Measurements from ENCODE around the gene C5AR2.
"Not testable (repeated sequence)": the region's sequence is repeated elsewhere in the genome, so short reads cannot be mapped to it uniquely, and the experiment has no call there.

Gene C5AR2

DNA sequence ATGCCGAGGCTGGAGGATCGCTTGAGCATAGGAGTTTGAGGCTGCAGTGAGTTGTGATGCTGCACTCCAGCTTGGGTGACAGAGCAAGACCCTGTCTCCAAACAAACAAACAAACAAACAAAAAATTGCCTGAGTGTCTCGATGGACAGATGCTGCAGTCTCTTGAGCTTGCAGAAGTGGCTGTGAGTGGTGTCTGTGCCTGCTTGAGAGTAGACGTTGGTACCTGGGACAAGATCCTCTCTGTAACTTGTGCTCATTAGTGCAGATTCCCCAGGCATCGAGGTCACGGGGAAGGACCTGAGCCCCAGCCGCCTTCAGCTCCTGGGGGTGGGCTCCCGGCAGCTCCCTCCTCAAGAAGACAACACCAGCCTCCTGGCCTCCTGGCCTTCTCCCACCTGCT lies 8.6 kb upstream of the C5AR2 start:
- DNase-seq (ENCODE audit: low read depth in 2 of 2) = no peak

DNA sequence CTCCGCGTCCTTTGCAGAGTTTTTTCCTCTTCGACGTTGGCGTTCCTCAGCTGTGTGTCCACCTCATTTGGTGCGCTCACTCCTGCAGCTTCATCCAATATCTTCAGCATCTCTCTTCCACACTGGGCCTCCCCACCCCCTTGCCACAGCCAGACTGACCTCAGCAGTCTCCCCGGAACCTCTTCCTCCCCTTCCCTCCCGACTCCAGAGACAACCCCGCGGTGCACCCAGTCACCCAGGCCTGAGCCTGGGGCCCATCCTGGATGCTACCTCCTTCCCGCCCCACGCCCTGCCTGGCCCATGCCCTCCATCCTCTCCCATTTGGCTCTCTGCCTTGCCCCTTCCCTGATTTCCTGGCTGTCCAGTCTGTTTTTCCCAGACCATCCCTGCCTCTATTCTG lies 8.1 kb upstream of the C5AR2 start:
- DNase-seq (ENCODE audit: low read depth in 2 of 2) = no peak

DNA sequence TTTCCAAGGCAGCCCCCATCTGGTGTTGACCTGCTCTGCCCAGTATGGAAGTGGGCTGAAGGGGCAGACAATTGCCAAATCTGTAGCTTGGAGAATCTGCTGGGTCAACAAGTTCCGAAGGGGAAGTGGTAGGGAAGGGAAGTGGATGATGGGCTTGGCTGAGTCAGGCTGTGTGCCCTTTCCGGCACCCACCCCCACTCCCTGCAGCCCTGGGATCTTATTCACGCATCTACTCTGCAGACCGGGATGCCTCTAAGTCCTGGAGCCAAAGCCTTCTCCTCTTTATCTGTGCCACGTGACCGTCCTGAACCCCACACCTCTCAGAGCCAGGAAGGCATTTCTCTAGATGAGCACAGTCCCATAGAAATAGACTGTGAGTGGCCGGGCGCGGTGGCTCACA lies 7.5 kb upstream of the C5AR2 start:
- no peak for DNase-seq (ENCODE audit: low read depth in 2 of 2)

DNA sequence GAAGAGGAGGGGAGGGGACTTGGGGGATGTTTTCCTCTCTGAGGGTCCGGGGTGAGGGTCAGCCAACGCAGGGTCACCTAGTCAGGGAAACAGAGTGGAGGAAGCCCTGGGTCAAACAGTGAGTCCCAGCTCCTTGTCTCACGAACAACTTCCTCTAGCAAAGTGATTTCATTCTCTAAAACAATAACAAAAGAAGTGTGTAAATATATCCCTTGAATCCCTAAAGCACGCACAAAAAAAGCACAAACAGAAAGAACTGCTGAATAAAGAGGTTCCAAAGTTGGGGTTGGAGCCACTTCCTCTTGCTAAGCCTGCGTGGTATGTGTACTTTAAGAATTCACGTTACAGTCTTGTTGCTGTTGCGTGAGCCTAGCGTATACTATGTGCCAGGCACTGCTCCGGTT lies 1.5 kb upstream of the C5AR2 start:
- DNase-seq (ENCODE audit: low read depth in 2 of 2) = no peak

DNA sequence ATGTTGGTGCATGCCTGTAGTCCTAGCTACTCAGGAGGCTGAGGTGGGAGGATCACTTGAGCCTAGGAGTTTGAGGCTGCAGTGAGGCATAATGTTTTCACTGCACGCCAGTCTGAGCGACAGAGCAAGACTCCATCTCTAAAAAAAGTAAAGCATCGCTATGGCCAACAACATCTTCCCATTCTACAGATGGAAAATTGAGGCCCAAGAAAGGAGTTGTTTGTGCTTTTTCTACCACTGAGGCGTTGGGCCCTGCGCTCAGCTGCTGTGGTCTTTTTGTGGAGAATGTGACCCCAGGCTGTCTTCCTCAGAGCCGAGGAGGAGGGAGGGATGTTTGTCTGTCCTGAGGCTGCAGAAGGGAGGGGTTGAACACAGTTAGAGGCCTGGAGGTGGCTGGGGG lies 485 bp upstream of the C5AR2 start:
- DNase-seq (ENCODE audit: low read depth in 2 of 2) = no peak

DNA sequence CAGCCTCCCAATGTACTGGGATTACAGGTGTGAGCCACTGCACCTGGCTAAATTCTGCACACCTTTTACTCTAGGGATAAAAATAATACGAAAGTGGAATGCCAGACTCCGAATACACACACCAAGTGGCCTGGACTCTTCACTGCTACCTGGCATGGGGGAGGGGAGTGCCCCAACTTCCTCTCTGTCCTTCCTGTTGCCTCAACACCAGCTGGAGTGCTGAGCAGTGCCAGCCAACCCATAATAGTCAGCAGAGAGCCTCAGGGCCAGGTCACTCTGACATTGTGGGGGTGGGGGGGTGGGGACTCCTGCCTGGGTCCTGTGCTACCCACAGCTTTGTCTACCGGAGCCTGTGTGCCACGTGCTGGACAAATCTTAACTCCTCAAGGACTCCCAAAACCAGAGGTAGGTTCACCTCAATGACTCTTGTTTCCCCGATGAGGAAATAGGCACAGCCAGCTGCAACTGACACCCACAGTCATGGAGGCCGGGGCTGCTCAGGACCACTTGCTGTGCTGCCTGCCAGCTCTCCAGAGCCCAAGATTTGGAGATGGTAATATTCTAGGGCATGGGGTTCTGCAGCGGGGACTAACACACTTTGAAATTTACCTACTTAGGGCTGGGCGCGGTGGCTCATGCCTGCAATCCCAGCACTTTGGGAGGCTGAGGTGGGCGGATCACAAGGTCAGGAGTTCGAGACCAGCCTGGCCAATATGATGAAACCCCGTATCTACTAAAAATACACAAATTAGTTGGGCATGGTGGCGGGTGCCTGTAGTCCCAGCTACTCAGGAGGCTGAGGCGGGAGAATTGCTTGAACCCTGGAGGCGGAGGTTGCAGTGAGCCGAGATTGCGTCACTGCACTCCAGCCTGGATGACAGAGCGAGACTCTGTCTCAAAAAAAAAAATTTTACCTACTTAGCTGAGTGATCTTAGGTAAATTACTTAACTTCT lies 5.1 kb downstream of the C5AR2 start:
- DNase-seq (ENCODE audit: low read depth in 2 of 2) = not testable (repeated sequence)

DNA sequence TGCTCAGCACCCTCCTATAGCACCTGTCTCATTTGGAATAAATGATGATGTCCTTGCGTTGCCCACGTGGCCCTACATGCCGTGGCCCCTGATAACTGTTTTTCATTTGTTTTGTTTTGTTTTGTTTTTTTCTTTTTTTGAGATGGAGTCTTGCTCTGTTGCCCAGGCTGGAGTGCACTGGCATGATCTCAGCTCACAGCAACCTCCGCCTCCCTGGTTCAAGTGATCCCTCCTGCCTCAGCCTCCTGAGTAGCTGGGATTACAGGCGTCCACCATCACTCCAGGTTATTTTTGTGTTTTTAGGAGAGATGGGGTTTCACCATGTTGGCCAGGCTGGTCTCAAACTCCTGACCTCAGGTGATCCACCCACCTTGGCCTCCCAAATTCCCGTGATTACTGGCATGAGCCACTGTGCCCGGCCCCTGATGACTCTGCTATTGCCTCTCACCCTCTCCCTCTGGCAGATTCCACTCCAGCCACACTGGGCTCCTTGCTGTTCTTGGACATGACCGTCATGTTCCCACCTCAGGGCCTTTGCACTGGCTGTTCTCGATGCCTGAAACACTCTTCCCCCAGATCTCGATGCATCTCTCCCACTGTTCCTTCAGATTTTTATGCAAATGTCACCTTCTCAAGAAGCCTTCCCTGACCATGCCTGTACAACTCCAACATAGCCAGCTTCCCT lies 7.4 kb downstream of the C5AR2 start:
- no peak for DNase-seq (ENCODE audit: low read depth in 2 of 2)

DNA sequence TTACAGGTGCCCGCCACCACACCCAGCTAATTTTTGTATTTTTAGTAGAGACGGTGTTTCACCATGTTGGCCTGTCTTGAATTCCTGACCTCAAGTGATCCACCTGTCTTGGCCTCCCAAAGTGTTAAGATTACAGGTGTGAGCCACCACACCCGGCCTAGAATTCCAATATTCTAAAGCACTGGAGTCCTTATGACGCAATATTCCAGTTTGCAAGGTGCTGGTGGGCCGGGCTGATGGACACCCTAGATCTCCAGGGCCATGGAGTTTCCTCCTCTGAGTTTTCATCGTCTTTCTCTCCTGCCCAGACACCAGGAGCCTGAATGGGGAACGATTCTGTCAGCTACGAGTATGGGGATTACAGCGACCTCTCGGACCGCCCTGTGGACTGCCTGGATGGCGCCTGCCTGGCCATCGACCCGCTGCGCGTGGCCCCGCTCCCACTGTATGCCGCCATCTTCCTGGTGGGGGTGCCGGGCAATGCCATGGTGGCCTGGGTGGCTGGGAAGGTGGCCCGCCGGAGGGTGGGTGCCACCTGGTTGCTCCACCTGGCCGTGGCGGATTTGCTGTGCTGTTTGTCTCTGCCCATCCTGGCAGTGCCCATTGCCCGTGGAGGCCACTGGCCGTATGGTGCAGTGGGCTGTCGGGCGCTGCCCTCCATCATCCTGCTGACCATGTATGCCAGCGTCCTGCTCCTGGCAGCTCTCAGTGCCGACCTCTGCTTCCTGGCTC lies 8.7 kb downstream of the C5AR2 start:
- no peak for DNase-seq (ENCODE audit: low read depth in 2 of 2)

DNA sequence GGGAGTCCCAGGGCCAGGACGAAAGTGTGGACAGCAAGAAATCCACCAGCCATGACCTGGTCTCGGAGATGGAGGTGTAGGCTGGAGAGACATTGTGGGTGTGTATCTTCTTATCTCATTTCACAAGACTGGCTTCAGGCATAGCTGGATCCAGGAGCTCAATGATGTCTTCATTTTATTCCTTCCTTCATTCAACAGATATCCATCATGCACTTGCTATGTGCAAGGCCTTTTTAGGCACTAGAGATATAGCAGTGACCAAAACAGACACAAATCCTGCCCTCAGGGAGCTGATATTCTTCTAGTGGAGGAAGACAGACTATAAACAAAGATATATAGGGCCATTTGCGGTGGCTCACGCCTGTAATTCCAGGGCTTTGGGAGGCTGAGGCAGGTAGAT lies 9.8 kb downstream of the C5AR2 start:
- no peak for DNase-seq (ENCODE audit: low read depth in 2 of 2)

DNA sequence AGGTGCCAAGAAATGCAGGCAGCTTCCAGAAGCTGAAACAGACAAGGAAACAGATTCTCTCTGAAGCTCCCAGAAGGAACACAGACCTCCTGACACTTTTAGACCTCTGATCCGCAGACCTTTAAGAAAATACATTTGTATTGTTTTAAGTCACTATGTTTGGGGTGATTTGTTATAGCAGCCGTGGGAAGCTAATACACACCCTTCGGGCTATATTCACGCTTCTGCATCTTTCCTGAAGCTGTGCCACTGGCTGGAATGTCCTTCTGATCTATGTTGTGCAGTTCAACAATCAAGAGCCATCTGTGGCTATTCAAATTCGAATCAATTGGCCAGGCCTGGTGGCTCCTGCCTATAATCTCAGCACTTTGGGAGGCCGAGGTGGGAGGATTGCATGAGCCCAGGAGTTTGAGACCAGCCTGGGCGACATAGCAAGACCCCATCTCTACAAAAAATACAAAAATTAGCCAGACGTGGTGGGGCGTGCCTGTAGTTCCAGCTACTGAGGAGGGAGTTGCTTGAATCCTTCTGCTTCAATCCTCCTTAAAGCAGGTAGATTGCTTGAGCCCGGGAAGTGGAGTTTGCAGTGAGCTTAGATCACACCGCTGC lies 11.3 kb downstream of the C5AR2 start:
- DNase-seq (ENCODE audit: low read depth in 2 of 2) = no peak

DNA sequence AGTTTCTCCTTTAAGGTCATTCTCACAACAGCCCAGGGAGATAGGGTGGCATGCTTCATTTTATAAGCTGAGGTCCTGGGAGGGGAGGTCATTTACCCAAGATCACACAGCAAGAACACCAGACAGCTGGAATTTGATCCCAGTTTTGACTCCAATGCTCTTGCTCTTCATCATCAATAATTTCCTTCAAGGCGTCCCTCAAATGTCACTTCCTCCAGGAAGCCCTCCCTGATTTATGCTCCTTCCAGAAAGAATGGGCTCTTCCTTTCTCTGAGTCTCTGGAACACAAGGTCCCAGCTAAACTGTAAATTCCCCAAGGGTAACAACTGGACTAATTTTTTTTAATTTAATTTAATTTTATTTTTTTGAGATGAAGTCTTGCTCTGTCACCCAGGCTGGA lies 12.4 kb downstream of the C5AR2 start:
- DNase-seq (ENCODE audit: low read depth in 2 of 2) = no peak

DNA sequence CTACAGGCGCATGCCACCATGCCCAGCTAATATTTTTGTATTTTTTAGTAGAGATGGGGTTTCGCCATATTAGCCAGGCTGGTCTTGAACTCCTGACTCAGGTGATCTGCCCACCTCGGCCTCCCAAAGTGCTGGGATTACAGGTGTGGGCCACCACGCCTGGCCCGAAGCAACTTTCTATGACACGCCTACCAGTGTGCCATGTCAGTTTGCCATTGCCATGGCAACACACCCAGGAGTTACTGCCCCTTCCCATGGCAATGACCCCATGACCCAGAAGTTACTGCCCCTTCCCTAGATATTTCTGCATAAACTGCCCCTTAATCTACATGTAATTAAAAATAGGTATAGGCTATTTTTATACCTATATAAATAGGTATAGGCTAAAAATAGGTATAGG lies 14.0 kb downstream of the C5AR2 start:
- not testable (repeated sequence) for DNase-seq (ENCODE audit: low read depth in 2 of 2)

DNA sequence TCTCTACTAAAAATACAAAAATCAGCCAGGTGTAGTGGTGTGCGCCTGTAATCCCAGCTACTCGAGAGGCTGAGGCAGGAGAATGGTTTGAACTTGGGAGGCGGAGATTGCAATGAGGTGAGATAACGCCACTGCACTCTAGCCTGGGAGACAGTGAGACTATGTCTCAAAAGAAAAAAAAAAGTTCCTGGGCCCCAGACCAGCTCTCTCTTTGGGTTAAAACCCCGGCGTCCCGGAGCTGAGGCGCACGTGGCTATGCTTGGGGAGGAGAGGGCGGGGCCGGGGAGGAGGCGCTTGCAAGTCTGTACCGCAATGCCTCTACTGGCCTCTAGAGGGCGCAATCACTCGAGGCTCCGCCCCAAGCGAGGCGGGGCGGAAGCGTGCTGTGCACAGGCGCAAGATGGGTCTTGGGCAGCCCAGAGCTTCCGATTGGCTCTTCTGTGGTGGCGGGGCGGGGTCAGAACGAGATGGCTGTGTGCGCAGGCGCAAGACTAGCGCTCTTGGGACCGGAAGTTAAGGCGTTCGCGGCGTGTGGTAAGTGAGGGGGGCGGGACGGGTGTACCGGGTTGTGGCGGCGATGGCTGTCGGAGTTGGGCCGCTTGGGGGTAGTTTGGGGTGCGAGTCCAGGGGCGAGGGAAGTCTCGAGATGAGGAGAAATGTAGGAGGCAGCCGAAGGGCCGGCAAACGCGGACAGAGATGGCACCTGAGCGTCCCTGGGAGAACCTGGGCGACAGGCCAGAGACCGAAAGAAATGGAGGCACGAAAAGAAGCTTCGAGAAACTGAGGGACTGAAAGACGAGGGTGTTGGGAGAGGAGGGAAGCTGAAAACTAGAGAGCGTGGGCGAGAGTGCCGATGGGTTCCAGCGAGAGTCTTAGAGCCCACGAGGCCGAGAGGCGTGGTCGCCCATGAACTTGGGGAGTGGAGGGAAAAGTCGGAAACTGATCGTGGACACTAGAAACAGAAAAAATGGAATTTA lies 17.1 kb downstream of the C5AR2 start, which contains the start of gene DHX34:
DHX34 (plus strand) TSS at position 497 of the 977 bp plus-strand sequence. CDS start 3,716 bp downstream, outside the sequence.
- DNase-seq (ENCODE audit: low read depth in 2 of 2) = peak; percentile 97

DNA sequence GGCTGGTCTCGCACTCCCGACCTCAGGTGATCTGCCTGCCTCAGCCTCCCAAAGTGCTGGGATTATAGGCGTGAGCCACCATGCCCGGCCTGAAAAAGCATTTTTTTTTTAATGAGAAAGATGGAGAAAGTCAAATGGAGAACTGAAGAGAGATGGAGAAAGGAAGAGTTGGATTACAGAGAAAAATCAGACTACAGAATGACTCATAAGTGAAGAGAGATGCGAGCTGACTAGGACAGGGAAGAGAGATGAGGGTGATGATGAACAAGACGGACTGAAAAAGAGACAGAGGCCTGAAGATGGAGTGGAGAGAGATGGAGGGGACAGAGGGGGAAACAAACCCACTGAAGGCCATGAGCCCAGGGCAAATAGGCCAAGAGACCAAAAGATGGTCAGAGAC lies 18.7 kb downstream of the C5AR2 start:
- no peak for DNase-seq (ENCODE audit: low read depth in 2 of 2)

DNA sequence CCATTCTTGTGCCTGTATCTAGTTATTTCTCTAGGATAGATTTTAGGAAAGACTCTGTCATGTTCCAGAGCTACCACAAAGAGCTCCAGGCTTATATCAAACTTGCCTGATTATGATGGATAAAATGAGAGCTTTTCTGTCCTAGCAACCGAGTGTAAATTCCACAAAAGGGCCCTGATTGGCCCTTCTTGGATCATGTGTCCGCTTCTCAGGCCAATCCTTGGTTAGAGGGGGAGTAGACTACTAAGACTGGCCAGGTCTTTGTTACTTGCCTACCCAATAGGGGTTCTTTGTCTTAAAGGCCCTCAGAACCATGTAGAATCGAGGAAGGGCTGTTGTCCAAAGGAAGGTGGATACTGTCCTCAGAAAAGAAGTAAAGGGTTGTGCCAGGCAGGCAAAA lies 19.6 kb downstream of the C5AR2 start:
- DNase-seq (ENCODE audit: low read depth in 2 of 2) = no peak

DNA sequence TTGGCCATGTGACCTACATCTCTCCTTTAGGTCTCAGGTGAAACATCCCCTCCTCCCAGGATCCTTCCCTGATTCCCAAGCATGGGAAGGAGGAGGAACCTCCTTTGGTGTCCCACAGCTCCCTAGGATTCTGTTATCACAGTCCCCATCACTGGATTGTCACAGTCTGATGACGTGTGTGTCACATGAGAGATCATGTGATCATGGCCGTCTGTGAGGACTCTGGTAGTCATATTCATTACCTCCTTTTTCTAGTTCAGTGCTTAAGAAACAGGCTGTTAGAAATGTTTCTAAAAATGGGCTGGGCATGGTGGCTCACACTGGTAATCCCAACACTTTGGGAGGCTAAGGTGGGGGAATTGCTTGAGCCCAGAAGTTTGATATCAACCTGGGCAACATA lies 20.1 kb downstream of the C5AR2 start:
- no peak for DNase-seq (ENCODE audit: low read depth in 2 of 2)

DNA sequence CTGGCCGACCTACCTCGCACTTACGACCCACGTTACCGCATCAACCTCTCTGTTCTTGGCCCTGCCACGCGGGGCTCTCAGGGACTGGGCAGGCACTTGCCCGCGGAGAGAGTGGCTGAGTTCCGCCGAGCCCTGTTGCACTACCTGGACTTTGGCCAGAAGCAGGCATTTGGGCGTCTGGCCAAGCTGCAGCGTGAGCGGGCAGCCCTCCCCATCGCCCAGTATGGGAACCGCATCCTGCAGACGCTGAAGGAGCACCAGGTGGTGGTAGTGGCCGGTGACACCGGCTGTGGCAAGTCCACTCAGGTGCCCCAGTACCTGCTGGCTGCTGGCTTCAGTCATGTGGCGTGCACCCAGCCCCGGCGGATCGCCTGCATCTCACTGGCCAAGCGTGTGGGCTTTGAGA lies 21.3 kb downstream of the C5AR2 start:
- DNase-seq (ENCODE audit: low read depth in 2 of 2) = no peak

DNA sequence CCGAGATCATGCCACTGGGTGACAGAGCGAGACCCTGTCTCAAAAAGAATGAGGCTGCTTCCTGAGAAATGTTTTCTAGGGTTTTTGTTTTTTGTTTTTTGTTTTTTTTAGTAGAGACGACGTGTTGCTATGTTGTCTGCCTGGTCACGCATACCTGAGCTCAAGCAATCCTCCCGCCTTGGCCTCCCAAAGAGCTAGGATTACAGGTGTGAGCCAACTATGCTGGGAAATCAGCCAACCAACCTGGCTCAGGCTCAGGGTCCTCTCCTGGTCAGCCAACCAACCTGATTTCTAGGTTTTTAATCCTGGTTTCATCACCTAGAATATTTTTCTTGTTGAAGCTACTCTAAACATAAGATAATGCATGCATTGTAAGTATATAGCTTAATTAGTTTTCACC lies 24.9 kb downstream of the C5AR2 start:
- no peak for DNase-seq (ENCODE audit: low read depth in 2 of 2)

DNA sequence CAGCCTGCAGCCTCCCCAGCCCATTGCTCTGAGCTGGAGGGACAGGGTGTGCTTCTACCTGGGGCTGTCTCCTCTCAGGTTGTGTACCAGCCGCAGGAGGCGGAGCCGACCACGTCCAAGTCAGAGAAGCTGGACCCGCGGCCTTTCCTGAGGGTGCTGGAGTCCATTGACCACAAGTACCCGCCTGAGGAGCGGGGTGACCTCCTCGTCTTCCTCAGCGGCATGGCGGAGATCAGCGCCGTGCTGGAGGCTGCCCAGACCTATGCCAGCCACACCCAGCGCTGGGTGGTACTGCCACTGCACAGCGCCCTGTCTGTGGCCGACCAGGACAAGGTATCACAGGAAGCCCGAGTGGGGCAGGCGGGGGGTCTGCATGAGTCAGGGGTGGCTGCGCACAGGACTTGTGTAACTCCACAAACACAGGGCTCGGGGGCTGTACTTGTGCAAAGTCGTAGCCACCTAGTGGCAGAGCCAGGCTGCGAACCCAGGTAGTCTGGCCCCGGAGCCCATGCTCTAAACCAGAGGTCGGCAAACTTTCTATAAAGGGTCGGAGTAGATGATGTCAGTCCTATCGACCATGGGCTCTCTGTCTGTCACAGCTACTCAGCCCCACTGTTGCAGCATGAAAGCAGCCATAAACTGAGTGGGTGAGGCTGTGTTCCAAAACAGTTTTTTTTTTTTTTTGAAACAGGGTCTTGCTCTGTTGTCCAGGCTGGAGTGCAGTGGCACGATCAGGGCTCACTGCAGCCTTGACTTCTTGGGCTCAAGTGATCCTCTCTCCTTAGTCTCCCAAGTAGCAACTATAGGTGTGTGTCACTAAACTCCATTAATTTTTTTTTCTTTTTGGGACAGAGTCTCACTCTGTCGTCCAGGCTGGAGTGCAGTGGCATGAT lies 26.1 kb downstream of the C5AR2 start:
- no peak for DNase-seq (ENCODE audit: low read depth in 2 of 2)

DNA sequence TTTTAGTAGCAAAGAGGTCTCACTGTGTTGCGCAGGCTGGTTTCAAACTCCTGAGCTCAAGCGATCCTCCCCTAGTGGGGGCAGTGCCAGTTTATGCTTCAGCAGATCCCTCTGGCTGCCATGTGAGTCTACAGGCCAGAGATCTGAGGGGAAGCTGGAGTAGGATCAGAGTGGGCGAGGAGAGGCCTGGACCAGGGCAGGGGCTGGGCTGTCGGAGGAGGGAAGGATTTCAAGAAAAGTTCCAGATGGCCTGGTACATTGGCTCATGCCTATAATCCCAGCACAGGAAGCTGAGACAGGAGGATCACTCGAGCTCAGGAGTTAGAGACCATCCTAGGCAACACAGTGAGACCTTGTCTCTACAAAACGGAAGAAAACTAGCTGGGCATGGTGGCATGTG lies 27.0 kb downstream of the C5AR2 start:
- no peak for DNase-seq (ENCODE audit: low read depth in 2 of 2)
